Epithelial cell of esophagus (primary cell): ENCODE data around the gene NFATC1.

Experiments
- DNase-seq: peaks from one replicate; pipeline ENCODE4 v3.0.0; 2010; ENCODE audit warnings: low read depth
- H3K4me3 ChIP-seq: 2 replicates; pipeline ENCODE4 v1.5.1; 2011; ENCODE audit warnings: mild to moderate bottlenecking, low read length, control low read depth
- TF ChIP-seq, protein P1 (sequence below): IDR thresholded peaks from 2 replicates; pipeline ENCODE4 v1.5.1; 2011; ENCODE audit warnings: low read depth, mild to moderate bottlenecking, low read length, control low read depth, inconsistent platforms; ENCODE audit not compliant: insufficient read depth; ENCODE audit errors: missing control alignments

NFATC1 gene

DNA sequence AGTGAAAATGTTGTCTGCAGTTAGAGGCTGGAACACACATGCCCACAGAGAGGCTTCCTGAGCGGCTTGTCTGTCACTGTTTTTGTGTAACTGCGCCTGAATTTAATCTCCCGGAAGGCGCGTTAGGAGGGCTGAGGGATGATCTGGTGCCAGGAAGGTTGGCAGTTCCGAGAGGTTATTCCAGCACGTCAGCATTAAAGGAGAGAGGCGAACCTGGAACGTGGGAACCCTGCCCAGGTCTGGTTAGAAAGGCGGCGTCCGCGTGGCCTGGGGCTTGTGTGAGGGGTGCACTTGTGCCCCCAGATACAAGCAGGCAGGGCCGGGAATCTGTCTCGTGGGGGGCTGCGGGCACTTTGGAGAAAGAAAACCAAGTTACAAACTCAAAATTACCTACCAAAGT lies 75.3 kb downstream of the NFATC1 start:
- DNase-seq = no peak
- no peak overlapping the region for H3K4me3 ChIP-seq
- TF ChIP-seq, protein P1, sequence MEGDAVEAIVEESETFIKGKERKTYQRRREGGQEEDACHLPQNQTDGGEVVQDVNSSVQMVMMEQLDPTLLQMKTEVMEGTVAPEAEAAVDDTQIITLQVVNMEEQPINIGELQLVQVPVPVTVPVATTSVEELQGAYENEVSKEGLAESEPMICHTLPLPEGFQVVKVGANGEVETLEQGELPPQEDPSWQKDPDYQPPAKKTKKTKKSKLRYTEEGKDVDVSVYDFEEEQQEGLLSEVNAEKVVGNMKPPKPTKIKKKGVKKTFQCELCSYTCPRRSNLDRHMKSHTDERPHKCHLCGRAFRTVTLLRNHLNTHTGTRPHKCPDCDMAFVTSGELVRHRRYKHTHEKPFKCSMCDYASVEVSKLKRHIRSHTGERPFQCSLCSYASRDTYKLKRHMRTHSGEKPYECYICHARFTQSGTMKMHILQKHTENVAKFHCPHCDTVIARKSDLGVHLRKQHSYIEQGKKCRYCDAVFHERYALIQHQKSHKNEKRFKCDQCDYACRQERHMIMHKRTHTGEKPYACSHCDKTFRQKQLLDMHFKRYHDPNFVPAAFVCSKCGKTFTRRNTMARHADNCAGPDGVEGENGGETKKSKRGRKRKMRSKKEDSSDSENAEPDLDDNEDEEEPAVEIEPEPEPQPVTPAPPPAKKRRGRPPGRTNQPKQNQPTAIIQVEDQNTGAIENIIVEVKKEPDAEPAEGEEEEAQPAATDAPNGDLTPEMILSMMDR = no peak

DNA sequence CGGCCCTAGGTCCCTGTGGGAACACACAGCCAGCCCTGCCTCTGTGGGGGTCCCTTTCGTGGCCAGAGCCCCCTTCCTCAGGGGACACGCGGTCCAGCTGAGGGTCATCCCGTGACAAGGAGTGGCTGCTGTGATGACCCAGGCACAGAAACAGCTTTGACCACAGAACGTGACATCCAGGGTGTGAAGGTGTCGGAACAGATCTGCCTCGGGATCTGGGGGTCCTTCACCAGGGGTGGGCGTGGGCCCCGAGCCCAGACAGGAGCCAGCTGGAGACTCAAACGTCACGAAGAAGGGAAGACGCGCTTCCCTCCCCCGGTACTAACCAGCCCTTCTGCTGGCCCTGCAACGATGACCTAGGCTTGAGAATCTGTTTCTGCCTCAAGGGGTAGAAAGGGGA lies 75.9 kb downstream of the NFATC1 start:
- DNase-seq = no peak
- no peak overlapping the region for H3K4me3 ChIP-seq
- TF ChIP-seq, protein P1 = no peak

DNA sequence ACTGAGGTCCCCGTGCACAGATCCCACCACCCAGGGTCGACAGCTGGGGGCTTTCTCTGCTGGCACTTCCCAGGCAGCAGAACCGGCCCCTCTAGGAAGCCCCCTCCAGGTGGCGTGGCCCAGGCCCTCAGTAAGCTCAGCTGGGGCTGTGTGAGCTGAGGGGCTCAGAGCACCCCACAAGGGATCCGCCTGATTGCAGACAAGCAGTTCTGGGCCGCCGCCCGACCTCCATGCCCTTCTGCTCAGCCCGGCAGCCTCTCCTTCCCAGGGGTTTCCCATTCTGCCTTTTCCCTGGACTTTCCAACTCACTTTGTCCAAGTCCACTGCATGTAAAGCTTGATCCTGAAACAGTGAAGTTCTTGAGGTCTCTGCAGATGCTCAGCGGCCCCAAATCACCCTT lies 76.4 kb downstream of the NFATC1 start:
- no peak overlapping the region for H3K4me3 ChIP-seq
- no peak for DNase-seq
- TF ChIP-seq, protein P1 = no peak

DNA sequence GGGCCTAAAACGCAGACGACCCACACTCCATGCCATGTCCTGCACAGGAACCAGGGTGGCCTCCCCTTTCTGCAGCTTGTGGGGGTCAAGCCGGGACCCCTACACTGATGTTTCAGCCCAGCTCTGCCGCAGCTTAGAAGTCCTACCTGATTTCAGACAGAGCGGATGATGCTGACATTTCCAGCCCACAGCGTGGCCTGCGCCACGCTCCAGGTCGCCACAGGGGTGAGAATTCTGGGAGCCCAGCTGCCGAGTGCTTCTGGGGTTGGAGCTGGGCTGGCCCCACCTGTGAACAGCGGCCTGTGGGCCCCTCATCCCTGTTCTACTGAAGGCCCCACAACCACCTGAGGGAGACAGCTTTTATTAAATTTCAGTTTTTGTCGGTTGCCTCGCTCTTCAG lies 77.2 kb downstream of the NFATC1 start:
- no peak overlapping the region for H3K4me3 ChIP-seq
- TF ChIP-seq, protein P1 = no peak
- no peak for DNase-seq

DNA sequence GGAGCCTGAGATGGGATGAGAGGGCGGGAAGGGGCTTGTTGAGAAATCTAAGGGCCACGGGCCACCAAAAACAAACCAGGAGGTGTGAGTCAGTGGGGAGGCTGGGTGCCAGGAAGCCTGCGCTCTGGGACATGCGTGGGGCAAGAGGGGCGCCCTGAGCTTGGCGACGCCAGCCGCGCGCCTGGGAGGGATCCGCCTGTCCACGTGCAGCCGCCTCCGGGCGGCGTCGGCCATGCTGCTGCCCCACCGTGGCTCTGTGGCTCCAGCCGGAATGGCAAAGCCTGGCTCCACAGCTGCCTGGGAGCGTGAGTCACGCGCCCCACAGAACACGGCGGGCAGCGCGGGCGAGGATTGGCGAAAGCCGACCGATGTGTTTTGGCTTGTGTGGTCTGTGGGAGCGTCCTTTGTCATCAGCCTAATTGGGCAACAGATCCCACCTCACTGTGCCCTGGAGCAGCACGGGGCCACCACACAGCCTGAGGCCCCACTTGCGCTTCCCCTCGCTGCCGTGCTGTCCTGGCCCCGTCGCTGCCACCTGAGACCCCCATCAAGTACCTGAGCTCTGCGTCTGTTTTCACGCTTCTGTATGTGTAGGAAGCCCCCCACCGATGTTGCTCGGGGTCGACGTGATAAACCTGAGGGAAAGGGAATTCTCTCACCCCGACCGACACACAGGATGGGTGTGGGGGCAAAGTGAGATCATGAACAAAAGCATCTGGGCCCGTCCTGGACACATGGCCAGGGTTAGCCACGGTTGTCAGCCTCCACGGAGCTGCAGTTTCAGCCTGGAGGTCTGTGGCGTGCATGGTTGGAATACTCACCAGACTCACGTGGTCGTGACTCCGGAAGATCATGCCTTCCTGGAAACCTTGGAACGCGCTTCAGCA lies 80.5 kb downstream of the NFATC1 start:
- H3K4me3 ChIP-seq = no peak overlapping the region
- TF ChIP-seq, protein P1 = no peak
- DNase-seq = no peak

DNA sequence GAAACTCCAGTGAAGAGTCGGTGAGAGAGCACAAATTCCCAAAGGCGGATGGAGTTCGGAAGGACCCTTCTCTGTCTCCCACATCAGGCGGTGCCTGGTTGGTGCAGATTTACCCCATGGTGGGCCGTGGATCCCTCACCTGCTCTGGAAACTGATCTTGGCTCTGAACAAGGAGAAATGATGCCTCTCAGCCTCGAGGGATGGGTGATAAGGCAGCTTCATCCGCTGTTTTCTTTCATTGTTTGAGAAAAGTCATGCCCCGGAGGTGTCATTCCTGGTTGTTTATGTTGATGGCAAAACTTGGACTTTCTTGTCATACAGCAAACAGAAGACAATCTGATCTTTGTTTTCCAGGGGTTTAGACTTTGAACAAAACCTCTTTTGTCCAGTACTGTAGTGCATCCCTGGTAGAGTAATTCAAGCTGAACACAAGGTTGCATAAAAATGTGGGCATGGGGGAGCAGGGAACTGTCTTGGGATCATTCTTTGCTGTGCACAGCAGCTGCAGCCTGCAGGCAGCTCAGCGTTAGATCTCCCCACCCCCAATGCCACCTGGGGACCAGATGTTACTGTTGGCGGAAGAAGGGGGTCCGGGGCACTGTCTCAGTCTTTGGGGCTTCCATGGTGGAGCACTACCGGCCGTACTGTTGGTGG lies 81.3 kb downstream of the NFATC1 start:
- no peak overlapping the region for H3K4me3 ChIP-seq
- no peak for DNase-seq
- TF ChIP-seq, protein P1 = no peak
